D721Med (cell line): Measurements from ENCODE around the gene CRYBG3.
A peak's percentile ranks its signal among the peaks of the same experiment; 100 is the strongest.

Experiments
- DNase-seq: peaks from one replicate; pipeline ENCODE4 v3.0.0; 2011; ENCODE audit warnings: low spot score; ENCODE audit not compliant: insufficient read length
- FAIRE-seq: peaks from 2 replicates; lab custom pipeline; 2011; peaks lifted over from hg19 to GRCh38; lab: Jason Lieb, UNC
- TF ChIP-seq, protein P1 (sequence below): IDR thresholded peaks from 2 replicates; pipeline ENCODE4 v1.5.1; 2012; ENCODE audit warnings: mild to moderate bottlenecking, control low read depth; ENCODE audit not compliant: insufficient read depth; ENCODE audit errors: missing control alignments

The CRYBG3 gene

GRCh38 chr3:97821774-97822358 lies at the start of gene CRYBG3:
Gene CRYBG3 (plus strand): TSS chr3:97822011. CDS start chr3:97822207, 196 bp downstream.
- FAIRE-seq (no peak), DNase-seq (peak; percentile 24)
- TF ChIP-seq, protein P1, sequence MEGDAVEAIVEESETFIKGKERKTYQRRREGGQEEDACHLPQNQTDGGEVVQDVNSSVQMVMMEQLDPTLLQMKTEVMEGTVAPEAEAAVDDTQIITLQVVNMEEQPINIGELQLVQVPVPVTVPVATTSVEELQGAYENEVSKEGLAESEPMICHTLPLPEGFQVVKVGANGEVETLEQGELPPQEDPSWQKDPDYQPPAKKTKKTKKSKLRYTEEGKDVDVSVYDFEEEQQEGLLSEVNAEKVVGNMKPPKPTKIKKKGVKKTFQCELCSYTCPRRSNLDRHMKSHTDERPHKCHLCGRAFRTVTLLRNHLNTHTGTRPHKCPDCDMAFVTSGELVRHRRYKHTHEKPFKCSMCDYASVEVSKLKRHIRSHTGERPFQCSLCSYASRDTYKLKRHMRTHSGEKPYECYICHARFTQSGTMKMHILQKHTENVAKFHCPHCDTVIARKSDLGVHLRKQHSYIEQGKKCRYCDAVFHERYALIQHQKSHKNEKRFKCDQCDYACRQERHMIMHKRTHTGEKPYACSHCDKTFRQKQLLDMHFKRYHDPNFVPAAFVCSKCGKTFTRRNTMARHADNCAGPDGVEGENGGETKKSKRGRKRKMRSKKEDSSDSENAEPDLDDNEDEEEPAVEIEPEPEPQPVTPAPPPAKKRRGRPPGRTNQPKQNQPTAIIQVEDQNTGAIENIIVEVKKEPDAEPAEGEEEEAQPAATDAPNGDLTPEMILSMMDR, result no peak

GRCh38 chr3:97772926-97773325 lies 48.9 kb upstream of the CRYBG3 start:
- DNase-seq, result no peak
- FAIRE-seq, result no peak
- TF ChIP-seq, protein P1, result no peak

DNA sequence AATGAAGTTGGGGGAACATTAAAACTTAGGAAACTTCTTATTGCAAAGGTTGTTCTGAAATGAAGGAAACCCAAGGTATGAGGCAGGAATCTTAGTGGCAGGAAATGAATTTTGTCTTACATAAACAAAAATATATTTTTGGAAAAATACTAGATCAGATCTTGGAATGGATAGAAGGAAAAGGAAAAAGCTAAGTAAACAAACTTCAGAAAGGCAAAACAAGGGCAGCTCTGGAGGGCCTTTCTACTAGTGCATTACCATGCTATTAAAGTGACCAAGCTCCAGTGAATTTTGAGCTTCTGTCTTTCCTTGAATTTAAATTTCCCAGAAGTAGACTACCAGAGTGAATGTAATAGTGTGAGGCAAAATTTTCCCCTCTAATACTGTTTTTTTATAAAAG lies 43.7 kb upstream of the CRYBG3 start:
- FAIRE-seq (no peak), DNase-seq (no peak)
- TF ChIP-seq, protein P1, result no peak

- FAIRE-seq (peak; percentile 11), DNase-seq (no peak)
- TF ChIP-seq, protein P1, result peak; percentile 86
Observed at GRCh38 chr3:97793420-97794019, 28.3 kb upstream of the CRYBG3 start.

DNA sequence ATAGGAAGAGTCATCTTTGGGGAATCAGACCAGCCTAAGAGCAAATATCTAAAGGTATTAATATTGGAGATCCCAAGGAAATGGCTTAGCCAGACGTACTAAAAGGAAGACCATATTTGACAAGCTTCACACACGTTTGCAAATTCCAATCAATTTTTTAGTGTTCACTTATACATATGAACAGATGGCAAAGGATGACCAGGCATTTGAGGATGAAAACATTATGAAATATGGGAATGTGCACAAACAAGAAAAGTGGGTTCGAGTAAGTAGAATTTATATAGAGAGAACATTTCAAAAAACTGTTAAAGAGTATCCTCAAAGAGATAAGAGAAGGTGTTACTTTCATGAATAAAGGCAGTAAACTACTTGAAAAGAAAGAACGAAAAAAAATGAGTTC lies 25.9 kb upstream of the CRYBG3 start:
- FAIRE-seq, result no peak
- TF ChIP-seq, protein P1, result no peak
- no peak for DNase-seq

DNA sequence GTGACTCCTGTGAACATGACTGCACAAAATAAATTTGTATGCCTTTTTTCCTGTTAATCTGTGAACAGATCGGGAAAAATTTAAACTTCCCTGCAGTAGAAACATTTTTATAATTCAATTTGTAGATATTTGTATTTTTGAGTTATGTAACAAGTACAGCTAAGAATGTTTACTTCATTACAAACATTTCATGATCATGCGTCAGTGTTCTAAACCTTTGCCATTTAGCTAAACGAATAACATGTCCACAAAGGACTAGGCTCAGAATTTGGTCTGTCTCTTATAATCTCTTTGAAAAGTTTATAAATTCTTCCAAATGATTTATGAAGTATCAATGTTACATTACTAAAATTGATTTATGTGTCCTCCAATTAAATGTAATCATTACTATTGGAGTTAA lies 17.3 kb upstream of the CRYBG3 start:
- FAIRE-seq (no peak), DNase-seq (no peak)
- TF ChIP-seq, protein P1, result no peak

DNA sequence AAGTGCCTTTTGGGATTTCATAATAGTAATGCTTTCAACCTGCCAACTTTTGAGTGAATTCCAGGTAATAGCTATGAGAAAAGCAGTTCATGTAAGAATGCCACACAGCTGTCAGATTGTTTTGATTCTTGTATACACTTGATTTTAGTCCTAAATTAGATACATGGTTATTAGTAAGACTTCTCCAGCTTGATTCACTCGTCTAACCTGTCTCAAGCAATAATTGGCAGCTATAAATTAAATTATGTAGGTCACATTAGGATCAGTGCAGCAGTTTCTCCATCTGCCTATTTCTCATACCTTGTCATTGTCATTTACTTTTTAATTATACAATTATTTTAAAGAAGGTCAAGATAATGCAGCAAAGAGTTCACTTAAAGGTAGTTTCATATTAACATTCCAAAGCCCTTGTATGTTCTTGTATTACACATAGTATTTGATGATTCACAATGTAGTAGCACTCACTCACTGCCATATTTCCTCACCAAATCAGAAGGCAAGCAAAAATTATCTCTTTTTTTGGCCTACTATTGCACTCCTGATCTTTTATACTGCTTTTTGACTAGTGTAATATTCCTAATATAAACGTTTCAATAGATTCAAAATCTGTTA lies 10.9 kb upstream of the CRYBG3 start:
- DNase-seq, result no peak
- no peak for FAIRE-seq

More for the DNA sequence above, 10.9 kb upstream of the CRYBG3 start:
- TF ChIP-seq, protein P1, result no peak
